ENCODE results near the gene ZNF804B. TPM values are rescaled to one million over a fixed set of nuclear protein-coding genes. Genes with fewer than 3 reads are reported as not detected.

ZNF804B gene
- total RNA-seq, 1 donor from 2014 or later: not detected

- H3K27ac Mint-ChIP-seq: no peak overlapping the region
- Histone ChIP-seq H3K9ac (no peak overlapping the region), H3K4me3 (no peak overlapping the region), H3K79me2 (ENCODE audit: low read depth) (no peaks in the 10 kb centered on the region), H2AFZ (replicated peaks) (no peak overlapping the region), H3K4me2 (no peak overlapping the region), H3K36me3 (no peaks in the 10 kb centered on the region), H4K20me1 (ENCODE audit: low read depth) (no peaks in the 10 kb centered on the region), H3K27me3 (no peaks in the 10 kb centered on the region), H3K27ac (no peak overlapping the region), H3F3A (ENCODE audit: low read depth) (no peaks in the 10 kb centered on the region), H3K9me3 (ENCODE audit: low read depth) (no peaks in the 10 kb centered on the region), H3K4me1 (no peaks in the 10 kb centered on the region)
- H3K4me3 Mint-ChIP-seq: no peak overlapping the region
- TF ChIP-seq CTCF (IDR thresholded peaks at IDR 0.05) (no peak), EZH2phosphoT487 (IDR thresholded peaks at IDR 0.05) (no peak), EZH2 (IDR thresholded peaks at IDR 0.05) (no peak)
- no peaks in the 10 kb centered on the region for H3K36me3 Mint-ChIP-seq
- no peaks in the 10 kb centered on the region for H3K4me1 Mint-ChIP-seq
- no peak for DNase-seq (ENCODE audit: low spot score)
- no peaks in the 10 kb centered on the region for H3K27me3 Mint-ChIP-seq (ENCODE audit: insufficient read depth, low read depth)
- no peaks in the 10 kb centered on the region for H3K9me3 Mint-ChIP-seq
Observed at GRCh38 chr7:89073776-89074175, 314.3 kb downstream of the ZNF804B start.

GRCh38 chr7:89077992-89078391 is 318.5 kb downstream of the ZNF804B start:
- Mint-ChIP-seq H3K27me3 (ENCODE audit: insufficient read depth, low read depth) (no peaks in the 10 kb centered on the region), H3K27ac (no peak overlapping the region), H3K4me1 (no peaks in the 10 kb centered on the region), H3K9me3 (no peaks in the 10 kb centered on the region), H3K36me3 (no peaks in the 10 kb centered on the region), H3K4me3 (no peak overlapping the region)
- Histone ChIP-seq H2AFZ (replicated peaks) (no peak overlapping the region), H3K27me3 (no peaks in the 10 kb centered on the region), H3K79me2 (ENCODE audit: low read depth) (no peaks in the 10 kb centered on the region), H3K9me3 (ENCODE audit: low read depth) (no peaks in the 10 kb centered on the region), H3K4me3 (no peak overlapping the region), H3K36me3 (no peaks in the 10 kb centered on the region), H3K27ac (no peak overlapping the region), H3K4me2 (no peak overlapping the region), H3K4me1 (no peaks in the 10 kb centered on the region), H4K20me1 (ENCODE audit: low read depth) (no peaks in the 10 kb centered on the region), H3F3A (ENCODE audit: low read depth) (no peaks in the 10 kb centered on the region), H3K9ac (no peak overlapping the region)
- TF ChIP-seq CTCF (IDR thresholded peaks at IDR 0.05): no peak
- no peak for TF ChIP-seq EZH2 (IDR thresholded peaks at IDR 0.05)
- TF ChIP-seq EZH2phosphoT487 (IDR thresholded peaks at IDR 0.05): no peak
- DNase-seq (ENCODE audit: low spot score): no peak

GRCh38 chr7:89085580-89085979 is 326.1 kb downstream of the ZNF804B start:
- Histone ChIP-seq H3K27me3 (no peaks in the 10 kb centered on the region), H3K27ac (no peak overlapping the region), H3F3A (ENCODE audit: low read depth) (no peaks in the 10 kb centered on the region), H3K4me2 (no peak overlapping the region), H3K4me1 (peaks cover 10% of the 10 kb centered on the region), H4K20me1 (ENCODE audit: low read depth) (no peaks in the 10 kb centered on the region), H3K9me3 (ENCODE audit: low read depth) (no peaks in the 10 kb centered on the region), H3K9ac (no peak overlapping the region), H3K36me3 (no peaks in the 10 kb centered on the region), H2AFZ (replicated peaks) (no peak overlapping the region), H3K4me3 (no peak overlapping the region), H3K79me2 (ENCODE audit: low read depth) (no peaks in the 10 kb centered on the region)
- no peak for DNase-seq (ENCODE audit: low spot score)
- no peaks in the 10 kb centered on the region for H3K27me3 Mint-ChIP-seq (ENCODE audit: insufficient read depth, low read depth)
- no peak overlapping the region for H3K27ac Mint-ChIP-seq
- H3K9me3 Mint-ChIP-seq: no peaks in the 10 kb centered on the region
- TF ChIP-seq EZH2phosphoT487 (IDR thresholded peaks at IDR 0.05) (no peak), CTCF (IDR thresholded peaks at IDR 0.05) (no peak), EZH2 (IDR thresholded peaks at IDR 0.05) (no peak)
- no peaks in the 10 kb centered on the region for H3K4me1 Mint-ChIP-seq
- no peaks in the 10 kb centered on the region for H3K36me3 Mint-ChIP-seq
- H3K4me3 Mint-ChIP-seq: no peak overlapping the region

Measured in neural progenitor cell (in vitro differentiated cells).